B cell (primary cell): ENCODE measurements around the gene SLC24A4.

ENCODE experiments used
- EZH2 ChIP-seq: IDR thresholded peaks from 2 replicates; pipeline ENCODE4 v1.6.1; 2012; ENCODE audit warnings: borderline replicate concordance, low read depth, mild to moderate bottlenecking, moderate library complexity, low read length; ENCODE audit not compliant: insufficient read depth, poor library complexity, severe bottlenecking
- TF ChIP-seq, protein P1 (sequence below): fragments of 200-600 bp; IDR thresholded peaks from one replicate; pipeline ENCODE4 v1.8.0; 2022; ENCODE audit warnings: antibody characterized with exemption, mild to moderate bottlenecking

DNA sequence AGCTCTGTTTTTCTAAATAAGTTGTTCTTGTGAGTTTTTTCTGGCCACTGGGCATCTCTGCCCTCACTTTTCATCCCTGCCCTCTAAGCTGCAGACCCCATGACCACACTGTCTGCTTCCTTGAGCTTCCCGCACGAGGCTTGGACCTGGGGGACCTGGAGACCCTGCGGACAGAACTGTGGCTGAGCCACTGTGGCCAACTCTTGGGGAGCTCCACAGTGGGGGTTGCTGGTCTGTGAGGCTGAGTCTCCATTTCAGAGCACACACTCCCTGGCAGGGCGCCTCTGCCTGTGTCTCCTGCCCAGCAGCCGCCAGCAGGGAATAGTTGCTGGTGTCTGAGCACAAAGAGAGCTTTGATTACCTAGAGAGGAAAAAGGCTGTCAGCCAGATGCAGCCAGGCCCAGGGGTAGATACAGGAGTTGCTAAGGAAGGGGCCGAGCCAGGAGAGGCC, 177.6 kb downstream of the SLC24A4 start:
- TF ChIP-seq, protein P1, sequence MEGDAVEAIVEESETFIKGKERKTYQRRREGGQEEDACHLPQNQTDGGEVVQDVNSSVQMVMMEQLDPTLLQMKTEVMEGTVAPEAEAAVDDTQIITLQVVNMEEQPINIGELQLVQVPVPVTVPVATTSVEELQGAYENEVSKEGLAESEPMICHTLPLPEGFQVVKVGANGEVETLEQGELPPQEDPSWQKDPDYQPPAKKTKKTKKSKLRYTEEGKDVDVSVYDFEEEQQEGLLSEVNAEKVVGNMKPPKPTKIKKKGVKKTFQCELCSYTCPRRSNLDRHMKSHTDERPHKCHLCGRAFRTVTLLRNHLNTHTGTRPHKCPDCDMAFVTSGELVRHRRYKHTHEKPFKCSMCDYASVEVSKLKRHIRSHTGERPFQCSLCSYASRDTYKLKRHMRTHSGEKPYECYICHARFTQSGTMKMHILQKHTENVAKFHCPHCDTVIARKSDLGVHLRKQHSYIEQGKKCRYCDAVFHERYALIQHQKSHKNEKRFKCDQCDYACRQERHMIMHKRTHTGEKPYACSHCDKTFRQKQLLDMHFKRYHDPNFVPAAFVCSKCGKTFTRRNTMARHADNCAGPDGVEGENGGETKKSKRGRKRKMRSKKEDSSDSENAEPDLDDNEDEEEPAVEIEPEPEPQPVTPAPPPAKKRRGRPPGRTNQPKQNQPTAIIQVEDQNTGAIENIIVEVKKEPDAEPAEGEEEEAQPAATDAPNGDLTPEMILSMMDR: no peak
- TF ChIP-seq EZH2: no peak
